Neural cell (in vitro differentiated cells): ENCODE results near the gene ABCA13.

Experiments used
- EP300 ChIP-seq: fragments of 450-650 bp; conservative IDR thresholded peaks from 2 replicates; pipeline ENCODE4 v1.6.1; 2014; ENCODE audit warnings: antibody characterized with exemption, mild to moderate bottlenecking, moderate library complexity; ENCODE audit not compliant: poor library complexity, severe bottlenecking
- EZH2 ChIP-seq: fragments of 200-600, 300-800 bp; shearing (Covaris generic), sonication (generic); IDR thresholded peaks from 2 replicates; pipeline ENCODE4 v1.6.1; 2014; ENCODE audit warnings: antibody characterized with exemption, low read length, borderline replicate concordance, mild to moderate bottlenecking; ENCODE audit not compliant: insufficient read depth, poor library complexity, severe bottlenecking
- MXI1 ChIP-seq: fragments of 450-650 bp; conservative IDR thresholded peaks from 2 replicates; pipeline ENCODE4 v1.6.1; 2014; ENCODE audit warnings: antibody characterized with exemption, mild to moderate bottlenecking; ENCODE audit not compliant: poor library complexity, severe bottlenecking
- POLR2AphosphoS5 ChIP-seq: IDR thresholded peaks from 2 replicates; pipeline ENCODE4 v1.6.1; 2012
- RAD21 ChIP-seq: fragments of 450-650 bp; conservative IDR thresholded peaks from 2 replicates; pipeline ENCODE4 v1.6.1; 2014; ENCODE audit warnings: antibody characterized with exemption, mild to moderate bottlenecking, moderate library complexity
- REST ChIP-seq: IDR thresholded peaks from 2 replicates; pipeline ENCODE4 v1.6.1; 2012; ENCODE audit warnings: borderline replicate concordance
- SMC3 ChIP-seq: fragments of 450-650 bp; conservative IDR thresholded peaks from 2 replicates; pipeline ENCODE4 v1.6.1; 2014; ENCODE audit warnings: antibody characterized with exemption, mild to moderate bottlenecking, moderate library complexity; ENCODE audit not compliant: poor library complexity
- TAF1 ChIP-seq: IDR thresholded peaks from 2 replicates; pipeline ENCODE4 v1.6.1; 2012; ENCODE audit warnings: low read depth
- TF ChIP-seq, protein P1 (sequence below): fragments of 450-650 bp; IDR thresholded peaks from 2 replicates; pipeline ENCODE4 v1.5.1; 2014; ENCODE audit warnings: antibody characterized with exemption, mild to moderate bottlenecking, moderate library complexity; ENCODE audit not compliant: poor library complexity, severe bottlenecking

DNA sequence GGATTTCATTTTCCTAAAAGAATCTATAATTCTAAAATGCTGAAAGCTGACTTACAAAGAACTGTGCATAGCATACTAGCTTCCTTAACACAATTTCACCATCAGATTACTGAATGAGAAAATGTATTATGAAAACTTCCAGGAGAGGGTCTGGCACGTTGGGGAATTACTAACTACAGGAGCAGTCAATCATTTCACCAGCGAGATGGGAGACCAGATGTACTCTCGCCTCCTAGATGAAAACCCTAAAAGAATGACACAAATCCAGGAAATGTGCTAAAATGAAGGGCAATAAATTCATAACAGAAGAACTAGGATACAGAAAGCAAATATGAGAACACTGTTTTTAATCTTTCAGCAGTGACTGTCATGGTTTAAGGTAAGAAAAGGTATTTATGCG, 330.8 kb downstream of the ABCA13 start:
- TF ChIP-seq TAF1 = no peak
- TF ChIP-seq, protein P1, sequence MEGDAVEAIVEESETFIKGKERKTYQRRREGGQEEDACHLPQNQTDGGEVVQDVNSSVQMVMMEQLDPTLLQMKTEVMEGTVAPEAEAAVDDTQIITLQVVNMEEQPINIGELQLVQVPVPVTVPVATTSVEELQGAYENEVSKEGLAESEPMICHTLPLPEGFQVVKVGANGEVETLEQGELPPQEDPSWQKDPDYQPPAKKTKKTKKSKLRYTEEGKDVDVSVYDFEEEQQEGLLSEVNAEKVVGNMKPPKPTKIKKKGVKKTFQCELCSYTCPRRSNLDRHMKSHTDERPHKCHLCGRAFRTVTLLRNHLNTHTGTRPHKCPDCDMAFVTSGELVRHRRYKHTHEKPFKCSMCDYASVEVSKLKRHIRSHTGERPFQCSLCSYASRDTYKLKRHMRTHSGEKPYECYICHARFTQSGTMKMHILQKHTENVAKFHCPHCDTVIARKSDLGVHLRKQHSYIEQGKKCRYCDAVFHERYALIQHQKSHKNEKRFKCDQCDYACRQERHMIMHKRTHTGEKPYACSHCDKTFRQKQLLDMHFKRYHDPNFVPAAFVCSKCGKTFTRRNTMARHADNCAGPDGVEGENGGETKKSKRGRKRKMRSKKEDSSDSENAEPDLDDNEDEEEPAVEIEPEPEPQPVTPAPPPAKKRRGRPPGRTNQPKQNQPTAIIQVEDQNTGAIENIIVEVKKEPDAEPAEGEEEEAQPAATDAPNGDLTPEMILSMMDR = no peak
- TF ChIP-seq POLR2AphosphoS5 = no peak
- no peak for TF ChIP-seq MXI1
- no peak for TF ChIP-seq EZH2
- no peak for TF ChIP-seq REST
- peak; percentile 9 for TF ChIP-seq EP300
- no peak for TF ChIP-seq RAD21
- no peak for TF ChIP-seq SMC3
